NCI-H2029 (cell line): ENCODE data around the gene MLXIPL.
"Not testable (repeated sequence)": the region's sequence is repeated elsewhere in the genome, so short reads cannot be mapped to it uniquely, and the experiment has no call there.

Source experiments
- DNase-seq: peaks from one replicate; lab custom pipeline; 2025; lab: John Stamatoyannopoulos, UW

MLXIPL gene

GRCh38 chr7:73578342-73579128 is 45.8 kb downstream of the MLXIPL start, which contains the start of gene TBL2:
Gene TBL2, minus strand, starts transcription at chr7:73578579. Its CDS starts 30 bp downstream, at chr7:73578549.
- peak; percentile 98 for DNase-seq

- no peak for DNase-seq
Observed at GRCh38 chr7:73577627-73578341, 46.5 kb downstream of the MLXIPL start.

GRCh38 chr7:73573791-73574190 is 50.5 kb downstream of the MLXIPL start:
- DNase-seq: no peak

GRCh38 chr7:73573276-73573675 is 51.0 kb downstream of the MLXIPL start:
- DNase-seq: no peak

- DNase-seq: no peak
Observed at GRCh38 chr7:73572767-73573186, 51.5 kb downstream of the MLXIPL start.

- no peak for DNase-seq
Observed at GRCh38 chr7:73570977-73571376, 53.3 kb downstream of the MLXIPL start.

- DNase-seq: no peak
Observed at GRCh38 chr7:73570521-73570920, 53.8 kb downstream of the MLXIPL start.

GRCh38 chr7:73569042-73569608 is 55.2 kb downstream of the MLXIPL start:
- DNase-seq: no peak

- DNase-seq: no peak
Observed at GRCh38 chr7:73567846-73568685, 56.3 kb downstream of the MLXIPL start.

GRCh38 chr7:73567140-73567539 is 57.2 kb downstream of the MLXIPL start:
- no peak for DNase-seq

GRCh38 chr7:73566431-73566830 is 57.9 kb downstream of the MLXIPL start:
- not testable (repeated sequence) for DNase-seq

- peak; percentile 42 for DNase-seq
Observed at GRCh38 chr7:73565675-73566340, 58.5 kb downstream of the MLXIPL start.

- no peak for DNase-seq
Observed at GRCh38 chr7:73560109-73560835, 64.0 kb downstream of the MLXIPL start.

GRCh38 chr7:73557397-73558257 is 66.7 kb downstream of the MLXIPL start, which contains the start of gene BCL7B:
Gene BCL7B, minus strand, starts transcription at chr7:73557690. Its CDS starts 112 bp downstream, at chr7:73557578.
- peak; percentile 50 for DNase-seq

- DNase-seq: peak; percentile 94
Observed at GRCh38 chr7:73557108-73557396, 67.3 kb downstream of the MLXIPL start.

GRCh38 chr7:73556208-73557107 is 67.9 kb downstream of the MLXIPL start:
- DNase-seq: no peak

- DNase-seq: no peak
Observed at GRCh38 chr7:73555411-73555982, 68.8 kb downstream of the MLXIPL start.

- DNase-seq: not testable (repeated sequence)
Observed at GRCh38 chr7:73550093-73550492, 74.2 kb downstream of the MLXIPL start.
